ENCODE data around the gene ADCY5.
A peak's percentile ranks its signal among the peaks of the same experiment; 100 is the strongest.
"Not testable (repeated sequence)": the region's sequence is repeated elsewhere in the genome, so short reads cannot be mapped to it uniquely, and the experiment has no call there.

ADCY5 gene

DNA sequence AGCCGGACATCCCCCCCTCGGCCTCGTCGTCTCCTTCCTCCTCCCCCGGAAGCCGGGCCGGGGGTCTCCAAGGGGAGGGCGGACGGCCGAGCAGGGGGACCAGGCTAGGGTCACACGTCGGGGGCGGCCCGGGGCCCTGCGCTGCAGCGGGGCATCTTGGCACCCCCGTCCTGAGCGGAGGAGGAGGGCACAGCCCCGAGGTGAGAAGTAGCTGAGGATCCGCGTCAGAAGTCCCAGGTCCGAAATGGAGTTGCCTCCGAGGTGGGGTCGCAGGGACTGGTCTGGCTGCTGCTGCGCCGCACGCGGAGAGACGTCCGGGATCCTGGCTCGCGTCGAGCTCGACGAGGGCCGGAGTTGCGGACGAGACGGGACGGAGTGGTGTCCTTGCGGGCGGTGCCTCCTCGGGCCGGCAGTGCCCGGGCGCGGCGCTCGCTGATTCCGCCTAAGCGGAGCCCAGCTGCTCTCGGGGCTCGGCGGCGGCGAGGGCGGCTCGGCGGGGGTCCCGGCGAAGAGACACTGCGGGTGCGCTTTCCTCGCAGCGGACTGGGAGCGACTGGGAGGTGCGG, at the start of gene ADCY5:
Gene ADCY5 (minus strand): TSS at position 555 of the 566 bp plus-strand sequence. CDS start 545 bp downstream, at position 10.
- DNase-seq = no peak

GRCh38 chr3:123493912-123494311, 45.0 kb upstream of the ADCY5 start:
- no peak for DNase-seq

DNA sequence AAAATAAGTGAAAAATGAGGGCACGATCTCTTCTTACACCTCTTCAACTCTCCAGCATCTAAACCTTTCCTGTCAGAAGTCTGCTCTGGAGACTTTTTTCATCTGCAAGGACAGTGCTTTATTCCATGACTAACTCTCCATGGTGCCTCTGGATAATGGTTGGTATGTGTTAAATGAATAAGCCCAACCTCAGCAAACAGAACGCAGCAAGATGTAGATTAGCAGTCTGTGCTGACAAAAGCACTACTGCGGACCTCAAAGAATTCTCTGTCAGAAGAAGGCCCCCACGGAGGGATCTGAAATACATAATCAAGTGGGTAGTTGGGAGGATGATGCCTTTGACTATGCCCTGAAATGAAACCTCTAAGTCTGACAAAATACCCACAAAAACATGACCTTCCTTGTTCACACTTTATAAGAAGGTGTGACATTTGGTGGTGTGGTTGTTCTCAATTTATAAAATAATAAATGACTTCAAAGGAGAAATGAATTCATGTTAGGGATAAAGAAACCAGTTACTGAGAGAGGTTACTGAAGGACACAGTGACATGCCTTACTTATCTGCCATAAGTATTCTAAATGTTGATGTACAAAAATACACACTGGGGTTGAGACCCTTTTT, 43.2 kb upstream of the ADCY5 start:
- DNase-seq = no peak

DNA sequence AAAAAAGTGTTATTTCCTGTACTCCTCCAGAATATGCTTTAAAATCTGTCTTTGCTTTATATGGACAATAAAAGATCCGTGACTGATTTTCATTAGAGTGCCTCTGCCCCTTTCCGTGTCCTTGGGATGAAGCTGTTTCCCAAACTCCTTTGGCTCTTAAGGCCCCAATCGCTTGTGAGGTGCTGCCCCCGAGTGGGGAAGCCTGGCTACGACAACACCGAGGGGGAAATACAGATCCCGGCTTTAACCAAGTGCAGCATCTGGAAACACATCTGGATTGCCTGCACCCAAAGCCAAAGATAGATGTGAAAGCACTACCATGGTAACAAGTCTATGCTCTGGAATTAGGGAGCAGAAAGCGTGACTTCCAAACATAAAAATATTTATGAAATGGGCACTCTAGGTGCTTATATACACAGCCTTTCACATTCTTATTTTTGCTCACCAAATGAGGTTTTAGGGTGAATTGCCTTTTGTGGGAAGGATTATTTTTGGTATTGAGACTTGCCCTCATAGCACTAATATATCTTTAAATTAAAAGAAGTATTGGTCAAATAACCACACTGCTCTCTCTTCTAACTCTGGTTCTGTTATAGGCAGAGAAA, 40.6 kb upstream of the ADCY5 start:
- peak in 1 of 4 experiments; percentile 9 for DNase-seq

- DNase-seq = no peak
Measured at GRCh38 chr3:123488645-123489347, 39.9 kb upstream of the ADCY5 start.

GRCh38 chr3:123487063-123487462, 38.2 kb upstream of the ADCY5 start:
- DNase-seq = not testable (repeated sequence)

- DNase-seq = no peak
Measured at GRCh38 chr3:123486460-123486859, 37.6 kb upstream of the ADCY5 start.

DNA sequence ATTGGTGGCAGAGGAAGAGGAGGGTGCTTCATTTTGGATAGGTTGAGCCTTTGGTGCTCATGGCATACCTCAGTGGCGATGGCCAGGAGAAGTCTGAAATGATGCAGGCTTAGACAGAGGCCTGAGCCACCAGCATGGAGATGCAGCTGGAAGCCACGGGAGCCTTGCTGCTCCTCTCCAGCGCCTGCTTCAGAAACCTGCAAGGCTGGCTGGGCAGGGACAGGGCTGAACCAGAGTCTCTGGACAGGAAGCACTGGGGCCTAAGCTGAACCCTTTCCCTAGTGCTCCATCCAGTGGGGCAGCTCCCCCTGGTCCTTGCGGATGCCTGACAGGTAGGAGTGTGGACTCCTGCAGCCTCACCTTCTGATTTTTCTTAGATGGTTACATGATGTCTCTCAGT, 36.7 kb upstream of the ADCY5 start:
- no peak for DNase-seq

- DNase-seq = no peak
Measured at GRCh38 chr3:123483146-123483545, 34.3 kb upstream of the ADCY5 start.

DNA sequence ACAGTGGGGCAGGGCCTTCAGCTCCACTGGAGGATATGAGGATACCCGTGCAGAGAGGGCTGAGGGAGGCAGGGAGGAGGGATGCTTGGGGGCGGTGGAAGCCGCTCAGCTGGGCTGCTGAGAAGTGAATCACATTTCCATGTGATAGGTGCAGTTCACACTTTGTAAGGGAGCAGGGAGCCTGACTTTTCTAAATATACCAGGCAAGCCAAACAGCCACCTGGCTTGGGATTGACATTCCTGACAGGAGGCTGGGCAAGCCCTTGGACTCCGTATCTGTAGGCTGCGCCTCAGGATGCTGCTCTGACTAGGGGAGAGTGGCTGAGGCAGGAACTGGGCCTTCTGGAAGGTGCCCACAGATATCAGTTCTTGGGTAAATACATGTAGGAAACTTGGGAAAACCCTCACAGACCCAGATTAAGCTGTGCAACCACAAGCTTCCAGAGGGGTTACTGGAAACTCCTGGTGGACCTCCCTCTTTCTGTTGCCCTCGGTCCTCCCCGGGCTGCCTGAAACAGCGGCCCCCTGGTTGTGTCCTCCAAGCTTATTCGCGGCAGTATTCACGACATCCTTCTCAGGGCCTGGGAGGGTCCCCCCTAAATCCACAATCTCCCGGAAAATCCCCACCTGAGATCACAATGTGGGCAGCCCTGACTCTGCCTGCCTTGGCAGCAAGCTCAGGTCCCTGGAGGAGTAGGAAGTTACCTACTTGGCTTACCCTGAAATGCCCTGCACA, 33.0 kb upstream of the ADCY5 start:
- DNase-seq = no peak

DNA sequence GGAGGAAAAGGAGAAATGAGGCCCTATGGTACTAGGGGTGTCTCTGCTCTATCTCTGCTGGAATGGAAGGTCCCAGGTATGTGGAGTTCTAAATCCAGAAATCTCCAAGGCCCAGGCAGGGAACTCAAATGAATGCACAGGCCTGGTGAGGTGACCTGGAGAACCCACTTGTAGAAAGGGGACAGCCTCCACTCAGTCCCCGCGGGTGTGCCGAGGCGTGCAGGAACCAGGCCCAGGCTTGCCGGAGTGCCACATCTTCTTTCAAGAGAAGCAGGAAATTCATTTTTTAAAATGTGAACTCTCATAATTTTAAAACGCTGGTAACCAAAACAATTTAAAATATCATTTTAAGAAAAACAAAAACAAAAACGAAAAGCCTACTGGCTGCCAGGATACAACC, 32.2 kb upstream of the ADCY5 start:
- DNase-seq = no peak

DNA sequence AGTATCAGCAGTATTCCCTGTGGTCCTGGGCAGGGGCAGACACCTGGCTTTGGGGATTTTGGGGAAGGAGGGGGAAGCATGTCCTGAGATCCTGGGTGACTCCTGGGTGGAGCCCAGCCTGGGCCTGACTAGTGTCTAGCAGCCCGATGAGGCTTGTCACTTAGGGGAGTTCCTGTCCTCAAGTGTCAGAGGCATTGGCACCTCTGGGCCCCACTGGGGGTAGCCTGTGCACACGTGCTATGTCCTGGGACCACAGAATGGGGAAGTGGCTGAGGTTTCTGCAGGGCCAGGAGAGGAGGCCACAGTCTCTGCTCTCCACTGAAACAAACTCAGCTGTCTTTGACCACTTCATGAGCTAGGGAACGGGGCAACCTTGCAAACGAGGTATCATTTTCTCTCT, 31.5 kb upstream of the ADCY5 start:
- DNase-seq = no peak

DNA sequence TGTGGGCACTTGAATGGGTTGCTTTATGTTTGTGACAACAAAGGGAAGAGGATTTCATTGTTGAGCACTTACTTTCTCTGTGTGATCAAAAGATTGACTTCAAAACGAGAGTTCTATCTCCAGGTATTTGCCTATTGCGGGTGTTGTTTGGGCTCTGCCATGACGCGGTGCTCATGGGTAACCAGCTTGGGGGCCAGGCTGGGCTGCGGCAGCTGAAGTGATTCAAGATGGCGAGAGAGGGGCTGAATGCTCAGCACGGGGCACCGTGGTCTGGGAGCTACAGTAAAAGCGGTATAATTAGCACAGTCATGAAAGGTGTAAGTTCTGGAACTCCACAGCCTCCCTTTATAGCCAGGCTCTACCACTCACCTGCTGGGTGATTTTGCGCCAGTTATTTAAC, 31.0 kb upstream of the ADCY5 start:
- no peak for DNase-seq

- no peak for DNase-seq
Measured at GRCh38 chr3:123478314-123478713, 29.4 kb upstream of the ADCY5 start.

GRCh38 chr3:123476967-123477750, 28.3 kb upstream of the ADCY5 start:
- DNase-seq = no peak

DNA sequence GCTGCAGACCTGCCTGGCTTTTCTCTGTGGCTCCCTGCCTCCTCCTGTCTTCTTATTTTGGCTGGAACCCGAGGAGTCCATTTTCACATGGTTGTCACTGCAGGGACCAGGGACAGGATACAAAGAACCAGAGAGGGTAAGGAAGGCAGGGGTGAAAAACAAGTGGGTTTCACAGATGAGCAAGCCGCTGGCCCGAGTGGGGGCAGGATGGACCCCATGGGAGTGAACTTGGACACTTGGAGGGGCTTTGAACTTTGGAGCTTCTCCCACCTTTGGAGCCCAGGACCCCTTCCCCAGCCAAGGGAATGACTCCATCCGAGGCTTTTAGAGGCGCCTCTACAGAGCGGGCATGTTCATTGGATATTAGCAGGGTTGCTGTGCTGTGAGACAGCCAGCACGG, 26.9 kb upstream of the ADCY5 start:
- DNase-seq = no peak

DNA sequence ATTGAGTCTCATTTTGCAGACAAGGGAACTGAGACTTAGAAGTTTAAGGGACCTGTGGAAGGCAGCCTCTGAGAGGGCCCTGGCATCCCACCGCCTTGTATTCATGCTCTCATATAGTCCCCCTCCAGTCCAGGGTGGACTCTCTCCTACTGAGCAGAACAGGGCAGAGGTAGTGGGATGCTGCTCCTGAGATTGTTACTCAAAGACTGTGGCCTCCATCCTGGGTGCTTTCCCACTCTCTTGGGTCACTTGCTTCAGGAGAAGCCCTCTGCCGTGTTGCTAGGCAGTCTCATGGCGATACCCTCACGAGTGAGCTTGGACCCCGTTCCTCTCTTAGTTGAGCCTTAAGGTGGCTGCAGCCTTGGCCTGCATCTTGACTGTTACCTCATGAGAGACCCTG, 22.2 kb upstream of the ADCY5 start:
- no peak for DNase-seq

DNA sequence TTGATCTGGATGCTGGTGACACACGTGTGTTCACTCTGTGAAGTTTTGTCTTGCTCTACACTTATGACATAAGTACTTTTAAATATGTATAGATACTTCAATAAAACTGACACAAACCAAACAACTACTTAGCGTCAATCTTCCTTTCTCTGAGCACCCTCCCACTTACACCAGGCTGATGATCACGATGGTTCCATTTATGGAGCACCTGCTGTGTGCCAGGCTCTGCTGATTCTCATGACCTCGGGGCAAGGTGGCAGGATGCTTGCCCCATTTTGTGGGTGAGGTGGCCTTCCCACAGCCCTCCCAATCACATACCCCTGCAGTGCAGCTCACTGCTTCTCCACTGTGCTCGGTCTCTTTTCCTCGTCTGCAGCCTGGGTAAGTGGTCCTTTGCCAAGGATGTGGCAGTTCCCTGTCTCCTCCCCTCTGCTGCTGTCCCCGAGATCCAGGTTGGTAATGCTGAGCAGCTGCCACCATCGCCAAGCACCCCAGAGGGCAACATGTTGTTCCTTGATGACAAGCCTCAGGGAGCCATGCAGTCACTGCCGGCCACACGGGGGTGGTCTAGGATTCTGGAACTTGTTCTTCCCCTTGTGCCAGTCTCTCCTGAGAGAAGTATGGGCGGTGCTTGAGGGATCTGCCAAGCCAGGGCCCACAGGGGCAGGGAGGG, 20.6 kb upstream of the ADCY5 start:
- DNase-seq = no peak

DNA sequence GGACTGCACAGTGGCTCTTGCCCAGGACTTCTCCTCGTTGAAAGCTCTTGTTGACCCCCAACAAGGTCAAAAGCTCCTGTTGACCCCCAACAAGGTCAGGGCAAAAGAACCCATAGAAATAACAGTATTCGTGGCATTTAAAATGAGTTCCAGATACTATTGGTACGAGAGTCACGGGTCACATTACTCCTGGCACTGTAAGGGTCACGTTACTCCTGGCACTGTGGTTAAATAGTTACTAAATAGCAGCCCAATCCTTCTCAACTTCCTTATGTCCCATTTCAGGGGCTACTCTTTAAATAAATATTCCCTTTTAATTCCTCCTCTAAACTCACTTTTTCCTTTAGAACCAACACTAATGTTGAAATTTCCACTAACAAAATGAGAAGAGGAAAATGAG, 18.2 kb upstream of the ADCY5 start:
- DNase-seq = no peak

DNA sequence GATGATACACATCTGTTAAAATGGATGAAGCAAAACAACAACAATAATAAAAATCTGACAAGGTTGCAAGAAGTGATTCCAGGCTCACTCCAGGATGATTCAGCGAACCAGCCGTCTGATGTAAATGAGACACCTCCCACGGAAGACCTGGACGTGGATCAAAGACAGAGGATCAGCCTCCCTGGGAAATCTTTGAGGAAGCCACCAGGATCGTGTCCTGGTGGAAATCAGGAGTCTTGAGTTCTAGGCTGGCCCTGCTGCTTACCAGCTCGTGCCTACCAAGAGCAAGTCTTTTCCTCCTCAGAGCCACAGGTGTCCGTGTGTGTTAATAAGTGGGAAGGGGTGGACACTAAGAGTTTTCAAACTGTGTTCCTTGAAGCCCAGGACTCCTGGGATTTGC, 15.3 kb upstream of the ADCY5 start:
- no peak for DNase-seq

GRCh38 chr3:123459862-123460261, 11.0 kb upstream of the ADCY5 start:
- no peak for DNase-seq

DNA sequence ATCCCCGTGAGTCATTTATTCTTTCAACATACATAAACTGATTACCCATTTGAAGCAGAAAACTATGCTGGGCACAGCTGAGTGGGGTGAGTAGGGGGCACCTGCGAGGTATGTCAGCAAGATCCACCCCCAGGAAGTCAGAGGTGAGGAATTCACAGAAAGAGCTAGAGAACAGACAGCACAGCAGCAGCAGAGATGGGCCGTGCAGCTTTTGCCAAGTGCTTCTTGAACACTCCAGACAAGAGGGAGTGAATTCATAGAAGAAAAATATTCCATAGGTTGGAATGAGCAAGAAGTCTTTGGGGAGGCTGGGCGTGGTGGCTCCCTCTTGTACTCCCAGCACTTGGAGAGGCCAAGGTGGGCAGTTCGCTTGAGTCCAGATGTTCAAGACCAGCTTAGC, 9.4 kb upstream of the ADCY5 start:
- no peak for DNase-seq

All from activated naive CD4-positive, alpha-beta T cell (primary cell).